PC-9 (cell line): ENCODE results near the gene SGCD. TPM values are rescaled to one million over a fixed set of nuclear protein-coding genes. Genes with fewer than 3 reads are reported as not detected.
"Not testable (repeated sequence)": the region's sequence is repeated elsewhere in the genome, so short reads cannot be mapped to it uniquely, and the experiment has no call there.

Experiments used
- BruUV-seq: library from RNA; stranded (reverse); fragments of 400-500 nt; replicated peaks from 2 replicates; lab custom pipeline; 2021; lab: Mats Ljungman, UMichigan
- CTCF ChIA-PET: fragments of 300-600 bp; sonication (Branson Sonifier 250); formaldehyde crosslinking; loops from one replicate; lab custom pipeline; 2022; ENCODE audit warnings: antibody characterized with exemption; lab: Charles Lee
- POLR2A ChIA-PET: fragments of 300-600 bp; sonication (Branson Sonifier 250); formaldehyde crosslinking; loops from one replicate; lab custom pipeline; 2022; ENCODE audit warnings: antibody characterized with exemption; ENCODE audit not compliant: unreplicated experiment; lab: Charles Lee
- DNase-seq, 2 experiments: peaks; one replicate each; pipeline versions ENCODE4 v3.0.0 to v3.0.0-alpha.2; 2015 to 2022; ENCODE audit warnings: mixed read lengths in 1 of 2
- H2AFZ ChIP-seq: fragments of 200-600 bp; sonication (generic); 2 replicates; pipeline ENCODE4 v1.8.1; 2017; ENCODE audit warnings: antibody characterized with exemption
- H3F3A ChIP-seq: fragments of 200-600 bp; sonication (generic); 2 replicates; pipeline ENCODE4 v1.8.1; 2017; ENCODE audit warnings: antibody characterized with exemption, mild to moderate bottlenecking, low read depth; ENCODE audit not compliant: insufficient read depth
- H3K27ac ChIP-seq: fragments of 200-600 bp; sonication (generic); 2 replicates; pipeline ENCODE4 v1.6.1; 2016; ENCODE audit warnings: mixed run types
- H3K27me3 ChIP-seq: fragments of 200-600 bp; sonication (generic); 2 replicates; pipeline ENCODE4 v1.6.1; 2016; ENCODE audit warnings: low read depth, mixed run types; ENCODE audit not compliant: insufficient read depth
- H3K36me3 ChIP-seq: fragments of 200-600 bp; sonication (generic); 2 replicates; pipeline ENCODE4 v1.6.1; 2016; ENCODE audit warnings: low read depth, mixed run types
- H3K4me1 ChIP-seq: fragments of 200-600 bp; sonication (generic); replicated peaks from 2 replicates; pipeline ENCODE4 v1.6.1; 2016; ENCODE audit warnings: mixed run types; ENCODE audit not compliant: insufficient read depth
- H3K4me2 ChIP-seq: fragments of 200-600 bp; sonication (generic); 2 replicates; pipeline ENCODE4 v1.6.1; 2017; ENCODE audit warnings: mixed run types
- H3K4me3 ChIP-seq: fragments of 200-600 bp; sonication (generic); 2 replicates; pipeline ENCODE4 v1.6.1; 2016; ENCODE audit warnings: mixed run types
- H3K79me2 ChIP-seq: fragments of 200-600 bp; sonication (generic); 2 replicates; pipeline ENCODE4 v1.6.1; 2017; ENCODE audit warnings: low read depth, mixed run types
- H3K9me2 ChIP-seq: fragments of 200-600 bp; sonication (generic); 2 replicates; pipeline ENCODE4 v1.8.1; 2017; ENCODE audit warnings: mild to moderate bottlenecking; ENCODE audit not compliant: insufficient read depth
- H3K9me3 ChIP-seq: fragments of 200-600 bp; sonication (generic); 2 replicates; pipeline ENCODE4 v1.8.1; 2016; ENCODE audit warnings: low read depth; ENCODE audit not compliant: insufficient read depth
- H4K20me1 ChIP-seq: fragments of 200-600 bp; sonication (generic); 2 replicates; pipeline ENCODE4 v1.8.1; 2017; ENCODE audit not compliant: insufficient read depth
- CTCF ChIP-seq: fragments of 200-600 bp; sonication (generic); conservative IDR thresholded peaks from 2 replicates; pipeline ENCODE4 v1.6.1; 2017; ENCODE audit warnings: mixed run types, antibody characterized with exemption, mild to moderate bottlenecking, moderate library complexity
- EZH2 ChIP-seq: fragments of 200-600 bp; sonication (generic); IDR thresholded peaks from 2 replicates; pipeline ENCODE4 v1.8.0; 2017; ENCODE audit warnings: antibody characterized with exemption, low read depth
- intact Hi-C: fragments of 100-400 bp; cut with micrococcal nuclease; formaldehyde crosslinking; loops from one replicate; pipeline ENCODE4 v1.10.0; 2022; ENCODE audit not compliant: unreplicated experiment
- total RNA-seq: library from RNA; stranded (reverse); gene quantifications from 2 replicates; pipeline ENCODE4 v1.2.3, GENCODE V29; 2021

Gene SGCD
- total RNA-seq, 1 experiment from 2014 or later: not detected

- Histone ChIP-seq H3K9me3 (no peaks in the 10 kb centered on the region), H3K4me2 (no peak overlapping the region), H2AFZ (no peak overlapping the region), H3K36me3 (no peaks in the 10 kb centered on the region), H4K20me1 (no peaks in the 10 kb centered on the region), H3K27ac (no peak overlapping the region), H3K79me2 (no peaks in the 10 kb centered on the region), H3K9me2 (no peaks in the 10 kb centered on the region), H3K27me3 (no peaks in the 10 kb centered on the region), H3F3A (no peaks in the 10 kb centered on the region), H3K4me1 (no peaks in the 10 kb centered on the region), H3K4me3 (no peak overlapping the region)
- intact Hi-C loops: no loop called here
- ChIA-PET CTCF (no interaction called here), POLR2A (no interaction called here)
- BruUV-seq: no TSS peak
- DNase-seq: no peak
- TF ChIP-seq CTCF: no peak
- TF ChIP-seq EZH2: no peak
Observed at GRCh38 chr5:156655732-156656131, 328.8 kb downstream of the SGCD start.

- DNase-seq, H3F3A ChIP-seq, H3K4me3 ChIP-seq, H3K27me3 ChIP-seq, H3K9me3 ChIP-seq, H3K4me2 ChIP-seq, H2AFZ ChIP-seq, POLR2A ChIA-PET, H3K27ac ChIP-seq, CTCF ChIA-PET, intact Hi-C loops, H3K4me1 ChIP-seq, H3K36me3 ChIP-seq, H3K9me2 ChIP-seq, BruUV-seq, H4K20me1 ChIP-seq, H3K79me2 ChIP-seq: not testable (repeated sequence)
Observed at GRCh38 chr5:156664832-156665231, 337.9 kb downstream of the SGCD start.

GRCh38 chr5:156666686-156667085 lies 339.7 kb downstream of the SGCD start:
- H4K20me1 ChIP-seq, CTCF ChIA-PET, DNase-seq, H3K9me2 ChIP-seq, H3K4me1 ChIP-seq, H3K79me2 ChIP-seq, H3F3A ChIP-seq, H3K4me2 ChIP-seq, H3K36me3 ChIP-seq, H3K9me3 ChIP-seq, H3K4me3 ChIP-seq, BruUV-seq, intact Hi-C loops, POLR2A ChIA-PET, H3K27ac ChIP-seq, H3K27me3 ChIP-seq, H2AFZ ChIP-seq: not testable (repeated sequence)

- POLR2A ChIA-PET: no interaction called here
Observed at GRCh38 chr5:156667616-156668015, 340.7 kb downstream of the SGCD start.

More at GRCh38 chr5:156667616-156668015, 340.7 kb downstream of the SGCD start:
- H3K9me3 ChIP-seq: no peaks in the 10 kb centered on the region
- intact Hi-C loops: no loop called here
- no peak overlapping the region for H3K27ac ChIP-seq
- no peaks in the 10 kb centered on the region for H3K36me3 ChIP-seq
- no peak overlapping the region for H3K4me3 ChIP-seq
- H3K27me3 ChIP-seq: no peaks in the 10 kb centered on the region
- H3K4me2 ChIP-seq: no peak overlapping the region
- CTCF ChIA-PET: no interaction called here
- BruUV-seq: no TSS peak
- H3K9me2 ChIP-seq: no peaks in the 10 kb centered on the region
- no peaks in the 10 kb centered on the region for H3K4me1 ChIP-seq
- H3K79me2 ChIP-seq: no peaks in the 10 kb centered on the region
- H2AFZ ChIP-seq: no peak overlapping the region
- no peaks in the 10 kb centered on the region for H3F3A ChIP-seq
- no peak for TF ChIP-seq EZH2
- TF ChIP-seq CTCF: no peak
- no peaks in the 10 kb centered on the region for H4K20me1 ChIP-seq
- no peak for DNase-seq
